Mucosa of descending colon (tissue), 3 donors: ENCODE data around the gene NFIA. TPM values are rescaled to one million over a fixed set of nuclear protein-coding genes. Genes with fewer than 3 reads are reported as not detected.

Source experiments
- ATAC-seq: fragments of 200-7000 bp; cut with Tn5 transposase; one replicate; pipeline ENCODE4 v1.9.1; 2020; ENCODE audit warnings: mild to moderate bottlenecking, moderate library complexity
- DNase-seq, 3 donors: peaks; one replicate each; pipeline ENCODE4 v3.0.0-alpha.2; 2020
- H3K36me3 ChIP-seq: fragments of 200-600 bp; one replicate; pipeline ENCODE4 v1.8.0; 2021; ENCODE audit warnings: low read depth, mild to moderate bottlenecking
- H3K4me1 ChIP-seq: fragments of 200-600 bp; one replicate; pipeline ENCODE4 v1.8.0; 2021; ENCODE audit warnings: low read depth, mild to moderate bottlenecking
- H3K4me3 ChIP-seq: fragments of 200-600 bp; one replicate; pipeline ENCODE4 v1.8.0; 2021; ENCODE audit warnings: mild to moderate bottlenecking
- H3K9me3 ChIP-seq: fragments of 200-600 bp; one replicate; pipeline ENCODE4 v1.8.0; 2021; ENCODE audit warnings: mild to moderate bottlenecking
- CTCF ChIP-seq: fragments of 200-600 bp; IDR thresholded peaks from one replicate; pipeline ENCODE4 v1.8.0; 2022; ENCODE audit warnings: antibody characterized with exemption, mild to moderate bottlenecking
- intact Hi-C, 2 donors: fragments of 100-400 bp; cut with DNase I in 1 of 2; cut with micrococcal nuclease in 1 of 2; formaldehyde crosslinking; loops; one replicate each; pipeline versions ENCODE4 v1.11.0 to v1.11.1; 2022; cut with DNase I, micrococcal nuclease
- total RNA-seq, 3 donors: library from RNA; stranded (reverse); fragmentation: NEBNext Ultra II Directional in 2 of 3; extraction: Animal tissue kit (Norgen Biotek cat#: 25700) in 2 of 3; gene quantifications; one replicate each; pipeline versions ENCODE4 v1.2.1 to v1.2.4, GENCODE V29; 2021 to 2023
- donor health status: DM: no; HTN: no; CAD: no; lungs with moderate emphysema.
- donor health status: DM: no; HTN: no; CAD: no.
- donor health status: DM: no; HTN: yes; CAD: no.

The NFIA gene
- total RNA-seq, 3 donors from 2014 or later, result 46.4 to 145 (median 51.1) TPM

GRCh38 chr1:61111084-61112004 lies 29.0 kb downstream of the NFIA start:
- DNase-seq (no peak), ATAC-seq (no peak)
- Histone ChIP-seq H3K36me3 (no peaks in the 10 kb centered on the region), H3K4me3 (no peak overlapping the region), H3K4me1 (peaks cover 5% of the 10 kb centered on the region), H3K9me3 (peaks cover 5% of the 10 kb centered on the region)
- intact Hi-C loops, result no loop called here
- no peak for TF ChIP-seq CTCF

GRCh38 chr1:61114178-61114870 lies 32.0 kb downstream of the NFIA start:
- H3K4me3 ChIP-seq, result no peak overlapping the region
- no peaks in the 10 kb centered on the region for H3K9me3 ChIP-seq
- no peak for TF ChIP-seq CTCF
- intact Hi-C loops, result no loop called here
- ATAC-seq (no peak), DNase-seq (no peak)
- no peaks in the 10 kb centered on the region for H3K36me3 ChIP-seq
- peaks cover 11% of the 10 kb centered on the region for H3K4me1 ChIP-seq

GRCh38 chr1:61115436-61115835 lies 33.1 kb downstream of the NFIA start:
- DNase-seq, result no peak
- Histone ChIP-seq H3K4me3 (no peak overlapping the region), H3K9me3 (no peaks in the 10 kb centered on the region), H3K36me3 (no peaks in the 10 kb centered on the region), H3K4me1 (peaks cover 11% of the 10 kb centered on the region)
- intact Hi-C loops, result no loop called here
- ATAC-seq, result no peak
- no peak for TF ChIP-seq CTCF

- peaks cover 11% of the 10 kb centered on the region for H3K4me1 ChIP-seq
- DNase-seq, result no peak
- no peak overlapping the region for H3K4me3 ChIP-seq
- H3K9me3 ChIP-seq, result no peaks in the 10 kb centered on the region
- ATAC-seq, result no peak
- intact Hi-C loops, result no loop called here
- H3K36me3 ChIP-seq, result no peaks in the 10 kb centered on the region
- TF ChIP-seq CTCF, result no peak
Observed at GRCh38 chr1:61116421-61116820, 34.1 kb downstream of the NFIA start.

- no peaks in the 10 kb centered on the region for H3K9me3 ChIP-seq
- no peak overlapping the region for H3K4me3 ChIP-seq
- H3K4me1 ChIP-seq, result peaks cover 10% of the 10 kb centered on the region
- no peak for TF ChIP-seq CTCF
- ATAC-seq, result no peak
- no peaks in the 10 kb centered on the region for H3K36me3 ChIP-seq
- intact Hi-C loops, result no loop called here
- DNase-seq, result no peak
Observed at GRCh38 chr1:61117283-61117682, 34.9 kb downstream of the NFIA start.
